Measurements from ENCODE around the gene SAP30BP. TPM values are rescaled to one million over a fixed set of nuclear protein-coding genes. Genes with fewer than 3 reads are reported as not detected.
A peak's percentile ranks its signal among the peaks of the same experiment; 100 is the strongest.

Gene SAP30BP
- total and polyA plus RNA-seq, 2 donors from 2014 or later: 62.9 to 95.1 TPM

DNA sequence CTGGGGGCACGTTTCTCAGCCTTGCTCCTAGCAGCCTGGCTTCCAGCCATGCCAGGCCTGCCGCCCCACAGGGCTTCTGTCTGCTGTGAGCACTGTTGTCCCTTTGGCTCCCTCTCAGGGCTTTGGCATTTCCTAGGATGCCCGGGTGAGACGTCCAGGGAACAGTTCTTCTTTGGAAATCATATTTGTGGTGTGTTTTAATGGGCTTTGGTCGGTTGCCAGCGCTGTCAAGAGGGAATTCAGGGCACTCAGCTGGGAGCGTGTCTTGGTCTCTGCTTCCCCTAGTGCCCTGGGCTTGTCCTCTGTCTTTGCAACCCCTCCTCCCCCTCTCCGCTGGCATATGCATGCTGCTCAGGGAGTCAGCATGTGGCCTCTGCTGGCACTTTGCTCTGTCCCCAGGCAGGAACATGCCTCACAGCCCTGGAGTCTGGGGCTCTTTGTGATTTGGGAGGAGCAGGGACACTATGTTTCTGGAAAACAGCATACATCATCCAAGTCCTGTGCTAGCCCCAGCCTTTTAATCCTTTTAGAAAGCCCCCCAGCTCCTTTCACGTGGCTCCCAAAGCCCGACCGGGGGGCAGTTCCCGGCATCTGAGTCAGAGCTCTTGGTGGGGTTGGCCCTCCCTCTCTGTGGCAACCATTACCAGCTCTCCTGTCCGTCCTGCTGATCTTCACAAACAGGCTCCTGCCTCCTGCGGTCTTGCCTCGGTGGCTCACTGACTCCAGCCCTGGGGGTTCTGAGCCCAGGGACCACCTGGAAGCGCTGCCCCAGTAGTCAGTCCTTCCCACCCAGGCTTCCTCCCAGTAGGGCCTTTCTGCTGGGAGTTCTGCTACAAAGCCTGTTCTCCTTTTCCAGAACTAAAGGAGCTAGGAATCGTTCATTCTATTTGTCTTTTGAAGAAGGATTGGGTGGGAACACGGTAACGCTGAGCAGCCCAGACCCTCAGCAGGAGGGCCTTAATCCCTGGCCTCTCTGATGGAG is 26.7 kb downstream of the SAP30BP start:
- intact Hi-C loops (cut with DNase I): no loop called here
- Histone ChIP-seq H3K36me3 (ENCODE audit: control insufficient read depth in 2 of 3, insufficient read depth in 3 of 3, low read length in 3 of 3) (peaks cover 0 to 12% (median 4%) of the 10 kb centered on the region in 3 donors), H3K4me1 (ENCODE audit: control insufficient read depth in 2 of 3, insufficient read depth in 2 of 3, low read depth in 1 of 3, low read length in 3 of 3) (peaks cover 0 to 23% (median 22%) of the 10 kb centered on the region in 3 donors), H3K27ac (ENCODE audit: low read depth in 2 of 2, low read length in 2 of 2) (peak overlapping the region in 1 of 2 donors; percentile 67), H3K9me3 (ENCODE audit: control insufficient read depth in 2 of 3, insufficient read depth in 1 of 3, low read length in 3 of 3) (no peaks in the 10 kb centered on the region), H3K27me3 (ENCODE audit: control insufficient read depth, insufficient read depth, low read length) (no peaks in the 10 kb centered on the region), H3K4me3 (ENCODE audit: low read length in 3 of 3) (no peak overlapping the region), H3K9ac (ENCODE audit: low read length in 3 of 3) (peak overlapping the region in 1 of 3 donors; percentile 5)
- TF ChIP-seq, protein P1, sequence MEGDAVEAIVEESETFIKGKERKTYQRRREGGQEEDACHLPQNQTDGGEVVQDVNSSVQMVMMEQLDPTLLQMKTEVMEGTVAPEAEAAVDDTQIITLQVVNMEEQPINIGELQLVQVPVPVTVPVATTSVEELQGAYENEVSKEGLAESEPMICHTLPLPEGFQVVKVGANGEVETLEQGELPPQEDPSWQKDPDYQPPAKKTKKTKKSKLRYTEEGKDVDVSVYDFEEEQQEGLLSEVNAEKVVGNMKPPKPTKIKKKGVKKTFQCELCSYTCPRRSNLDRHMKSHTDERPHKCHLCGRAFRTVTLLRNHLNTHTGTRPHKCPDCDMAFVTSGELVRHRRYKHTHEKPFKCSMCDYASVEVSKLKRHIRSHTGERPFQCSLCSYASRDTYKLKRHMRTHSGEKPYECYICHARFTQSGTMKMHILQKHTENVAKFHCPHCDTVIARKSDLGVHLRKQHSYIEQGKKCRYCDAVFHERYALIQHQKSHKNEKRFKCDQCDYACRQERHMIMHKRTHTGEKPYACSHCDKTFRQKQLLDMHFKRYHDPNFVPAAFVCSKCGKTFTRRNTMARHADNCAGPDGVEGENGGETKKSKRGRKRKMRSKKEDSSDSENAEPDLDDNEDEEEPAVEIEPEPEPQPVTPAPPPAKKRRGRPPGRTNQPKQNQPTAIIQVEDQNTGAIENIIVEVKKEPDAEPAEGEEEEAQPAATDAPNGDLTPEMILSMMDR (IDR thresholded peaks at IDR 0.05; ENCODE audit: borderline replicate concordance, extremely low read depth, insufficient read depth): no peak
- peak in 1 of 5 donors; percentile 92 for DNase-seq
- FAIRE-seq: no peak

DNA sequence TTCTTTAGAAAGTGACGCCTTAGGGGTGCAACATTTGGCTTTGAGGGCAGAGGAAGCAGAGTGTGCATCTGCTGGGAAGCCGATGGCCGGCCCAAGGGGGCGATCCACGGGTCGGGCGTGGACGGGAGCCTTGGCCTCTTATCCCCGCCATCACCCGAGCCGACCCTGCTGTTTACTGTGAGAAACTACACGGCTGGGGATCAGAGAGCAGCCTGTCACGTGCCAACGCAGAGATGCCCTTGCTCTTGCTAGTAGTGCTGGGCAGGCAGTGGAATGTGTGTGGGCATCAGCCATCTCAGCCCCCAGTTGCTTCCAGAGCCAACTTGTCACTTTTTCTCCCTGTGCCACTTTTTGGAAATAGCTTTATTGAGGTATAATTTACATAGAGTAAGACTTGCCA is 27.4 kb downstream of the SAP30BP start:
- peak overlapping the region in 1 of 3 donors; percentile 5 for H3K9ac ChIP-seq (ENCODE audit: low read length in 3 of 3)
- DNase-seq (peak in 1 of 5 donors; percentile 52), FAIRE-seq (no peak)
- intact Hi-C loops (cut with DNase I): no loop called here
- TF ChIP-seq, protein P1 (IDR thresholded peaks at IDR 0.05; ENCODE audit: borderline replicate concordance, extremely low read depth, insufficient read depth): no peak
- H3K27ac ChIP-seq (ENCODE audit: low read depth in 2 of 2, low read length in 2 of 2): peak overlapping the region in 1 of 2 donors; percentile 67
- peaks cover 0 to 12% (median 4%) of the 10 kb centered on the region in 3 donors for H3K36me3 ChIP-seq (ENCODE audit: control insufficient read depth in 2 of 3, insufficient read depth in 3 of 3, low read length in 3 of 3)
- no peaks in the 10 kb centered on the region for H3K27me3 ChIP-seq (ENCODE audit: control insufficient read depth, insufficient read depth, low read length)
- H3K4me1 ChIP-seq (ENCODE audit: control insufficient read depth in 2 of 3, insufficient read depth in 2 of 3, low read depth in 1 of 3, low read length in 3 of 3): peaks cover 0 to 27% (median 23%) of the 10 kb centered on the region in 3 donors
- H3K4me3 ChIP-seq (ENCODE audit: low read length in 3 of 3): no peak overlapping the region
- H3K9me3 ChIP-seq (ENCODE audit: control insufficient read depth in 2 of 3, insufficient read depth in 1 of 3, low read length in 3 of 3): no peaks in the 10 kb centered on the region

DNA sequence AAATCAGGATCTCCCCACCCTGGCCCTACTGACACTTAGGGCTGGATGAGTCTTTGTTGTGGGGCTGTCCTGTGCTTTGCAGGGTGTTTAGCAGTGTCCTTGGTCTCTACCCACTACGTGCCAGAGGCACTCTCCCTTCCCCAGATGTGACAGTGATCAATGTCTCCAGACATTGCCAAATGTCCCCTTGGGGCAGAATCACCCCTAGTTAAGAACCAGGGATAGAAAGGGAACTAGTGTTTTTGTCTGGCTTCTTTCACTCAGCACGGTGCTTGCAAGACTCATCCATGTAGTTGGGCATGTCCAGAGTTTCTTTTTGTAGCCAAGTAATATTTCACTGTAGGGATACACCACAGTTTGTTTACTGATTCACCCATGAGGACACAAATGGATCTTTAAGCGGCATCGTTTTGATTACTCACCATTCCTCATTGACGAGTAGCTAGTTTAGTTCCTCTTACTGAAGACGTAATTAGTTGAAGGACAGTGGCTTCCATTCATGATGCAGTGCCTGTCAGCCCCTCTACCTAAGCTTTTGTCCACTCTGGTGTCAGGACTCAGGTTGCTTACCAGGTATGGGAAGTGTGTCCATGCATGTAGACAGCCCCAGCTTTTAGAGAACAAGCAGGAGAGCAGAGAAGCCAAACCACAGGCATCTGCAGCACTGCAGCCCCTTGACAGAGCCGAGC is 28.1 kb downstream of the SAP30BP start:
- DNase-seq (no peak), FAIRE-seq (no peak)
- Histone ChIP-seq H3K36me3 (ENCODE audit: control insufficient read depth in 2 of 3, insufficient read depth in 3 of 3, low read length in 3 of 3) (peaks cover 0 to 12% (median 5%) of the 10 kb centered on the region in 3 donors), H3K4me3 (ENCODE audit: low read length in 3 of 3) (no peak overlapping the region), H3K9ac (ENCODE audit: low read length in 3 of 3) (no peak overlapping the region), H3K4me1 (ENCODE audit: control insufficient read depth in 2 of 3, insufficient read depth in 2 of 3, low read depth in 1 of 3, low read length in 3 of 3) (peaks cover 0 to 27% (median 23%) of the 10 kb centered on the region in 3 donors), H3K27me3 (ENCODE audit: control insufficient read depth, insufficient read depth, low read length) (no peaks in the 10 kb centered on the region), H3K9me3 (ENCODE audit: control insufficient read depth in 2 of 3, insufficient read depth in 1 of 3, low read length in 3 of 3) (no peaks in the 10 kb centered on the region), H3K27ac (ENCODE audit: low read depth in 2 of 2, low read length in 2 of 2) (no peak overlapping the region)
- intact Hi-C loops (cut with DNase I): no loop called here
- TF ChIP-seq, protein P1 (IDR thresholded peaks at IDR 0.05; ENCODE audit: borderline replicate concordance, extremely low read depth, insufficient read depth): no peak

All from kidney (tissue), 14 donors.